Progenitor cell of endocrine pancreas (in vitro differentiated cells): ENCODE data around the gene FOXP1. TPM values are rescaled to one million over a fixed set of nuclear protein-coding genes. Genes with fewer than 3 reads are reported as not detected.

ENCODE experiments used
- DNase-seq: peaks from one replicate; pipeline ENCODE4 v3.0.0; 2021; ENCODE audit warnings: low spot score; ENCODE audit not compliant: unreplicated experiment
- H3K27ac Mint-ChIP-seq: 2 replicates; pipeline ENCODE4 v1.8.0; 2021; ENCODE audit warnings: mild to moderate bottlenecking, moderate library complexity, mixed read lengths
- H3K27me3 Mint-ChIP-seq: 2 replicates; pipeline ENCODE4 v1.8.0; 2021; ENCODE audit warnings: mixed read lengths
- H3K36me3 Mint-ChIP-seq: 2 replicates; pipeline ENCODE4 v1.8.0; 2022; ENCODE audit warnings: mixed read lengths; ENCODE audit not compliant: insufficient read depth
- H3K4me1 Mint-ChIP-seq: 2 replicates; pipeline ENCODE4 v1.8.0; 2021; ENCODE audit warnings: low read depth, mixed read lengths
- H3K4me3 Mint-ChIP-seq: 2 replicates; pipeline ENCODE4 v1.8.0; 2021; ENCODE audit warnings: low read depth, mild to moderate bottlenecking, moderate library complexity, mixed read lengths
- H3K9me3 Mint-ChIP-seq: 2 replicates; pipeline ENCODE4 v1.8.0; 2021; ENCODE audit warnings: low read depth, mixed read lengths
- total RNA-seq: library from RNA; stranded (reverse); gene quantifications from 2 replicates; pipeline ENCODE4 v1.2.1, GENCODE V29; 2021
- TF ChIP-seq, protein P1 (sequence below): fragments of 200-600 bp; sonication (generic); IDR thresholded peaks from one replicate; pipeline ENCODE4 v1.5.0; 2021; ENCODE audit warnings: antibody characterized with exemption, mild to moderate bottlenecking; ENCODE audit not compliant: unreplicated experiment

Gene FOXP1
- total RNA-seq, 1 donor from 2014 or later = 242 TPM

DNA sequence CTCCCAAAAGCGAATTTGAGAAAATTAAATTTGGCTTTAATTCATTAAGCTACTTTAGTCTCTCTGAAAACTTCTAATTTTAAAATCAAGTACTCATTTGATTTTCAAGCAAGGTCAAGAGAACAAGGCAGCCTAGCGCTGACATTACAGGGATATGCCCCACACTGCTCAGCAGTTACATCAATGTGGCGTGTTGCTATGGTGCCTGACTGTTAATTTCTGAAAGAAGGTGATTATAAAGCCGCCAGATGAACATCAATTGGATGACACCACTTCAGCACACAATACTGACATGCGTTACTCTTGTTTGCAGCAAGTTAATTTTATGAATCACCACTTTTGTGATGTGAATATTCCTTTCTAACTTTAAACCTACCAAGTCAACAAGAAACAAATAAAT, 284.4 kb downstream of the FOXP1 start:
- H3K27me3 Mint-ChIP-seq = no peaks in the 10 kb centered on the region
- H3K27ac Mint-ChIP-seq = no peak overlapping the region
- DNase-seq = no peak
- H3K4me1 Mint-ChIP-seq = peaks cover 57% of the 10 kb centered on the region
- H3K4me3 Mint-ChIP-seq = no peak overlapping the region
- H3K9me3 Mint-ChIP-seq = no peaks in the 10 kb centered on the region
- TF ChIP-seq, protein P1, sequence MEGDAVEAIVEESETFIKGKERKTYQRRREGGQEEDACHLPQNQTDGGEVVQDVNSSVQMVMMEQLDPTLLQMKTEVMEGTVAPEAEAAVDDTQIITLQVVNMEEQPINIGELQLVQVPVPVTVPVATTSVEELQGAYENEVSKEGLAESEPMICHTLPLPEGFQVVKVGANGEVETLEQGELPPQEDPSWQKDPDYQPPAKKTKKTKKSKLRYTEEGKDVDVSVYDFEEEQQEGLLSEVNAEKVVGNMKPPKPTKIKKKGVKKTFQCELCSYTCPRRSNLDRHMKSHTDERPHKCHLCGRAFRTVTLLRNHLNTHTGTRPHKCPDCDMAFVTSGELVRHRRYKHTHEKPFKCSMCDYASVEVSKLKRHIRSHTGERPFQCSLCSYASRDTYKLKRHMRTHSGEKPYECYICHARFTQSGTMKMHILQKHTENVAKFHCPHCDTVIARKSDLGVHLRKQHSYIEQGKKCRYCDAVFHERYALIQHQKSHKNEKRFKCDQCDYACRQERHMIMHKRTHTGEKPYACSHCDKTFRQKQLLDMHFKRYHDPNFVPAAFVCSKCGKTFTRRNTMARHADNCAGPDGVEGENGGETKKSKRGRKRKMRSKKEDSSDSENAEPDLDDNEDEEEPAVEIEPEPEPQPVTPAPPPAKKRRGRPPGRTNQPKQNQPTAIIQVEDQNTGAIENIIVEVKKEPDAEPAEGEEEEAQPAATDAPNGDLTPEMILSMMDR = no peak
- peaks cover 26% of the 10 kb centered on the region for H3K36me3 Mint-ChIP-seq

- Mint-ChIP-seq H3K36me3 (peaks cover 36% of the 10 kb centered on the region), H3K9me3 (no peaks in the 10 kb centered on the region), H3K27ac (peak overlapping the region; percentile 0), H3K4me3 (no peak overlapping the region), H3K4me1 (peaks cover 22% of the 10 kb centered on the region), H3K27me3 (no peaks in the 10 kb centered on the region)
- TF ChIP-seq, protein P1 = no peak
- DNase-seq = no peak
Measured at GRCh38 chr3:71294919-71295318, 288.6 kb downstream of the FOXP1 start.

GRCh38 chr3:71290301-71290700, 293.2 kb downstream of the FOXP1 start:
- TF ChIP-seq, protein P1 = no peak
- Mint-ChIP-seq H3K36me3 (peaks cover 23% of the 10 kb centered on the region), H3K4me3 (no peak overlapping the region), H3K27me3 (no peaks in the 10 kb centered on the region), H3K27ac (peak overlapping the region; percentile 57), H3K4me1 (peaks cover 14% of the 10 kb centered on the region), H3K9me3 (no peaks in the 10 kb centered on the region)
- DNase-seq = no peak

- H3K4me3 Mint-ChIP-seq = no peak overlapping the region
- peaks cover 17% of the 10 kb centered on the region for H3K36me3 Mint-ChIP-seq
- peak overlapping the region; percentile 26 for H3K27ac Mint-ChIP-seq
- no peak for DNase-seq
- H3K9me3 Mint-ChIP-seq = no peaks in the 10 kb centered on the region
- H3K4me1 Mint-ChIP-seq = peaks cover 6% of the 10 kb centered on the region
- TF ChIP-seq, protein P1 = no peak
- H3K27me3 Mint-ChIP-seq = no peaks in the 10 kb centered on the region
Measured at GRCh38 chr3:71288269-71288930, 295.1 kb downstream of the FOXP1 start.

GRCh38 chr3:71285086-71285485, 298.4 kb downstream of the FOXP1 start:
- Mint-ChIP-seq H3K27ac (peak overlapping the region; percentile 10), H3K27me3 (no peaks in the 10 kb centered on the region), H3K9me3 (no peaks in the 10 kb centered on the region), H3K36me3 (peaks cover 15% of the 10 kb centered on the region), H3K4me1 (peaks cover 3% of the 10 kb centered on the region), H3K4me3 (no peak overlapping the region)
- DNase-seq = no peak
- TF ChIP-seq, protein P1 = no peak
